DOHH2 (cell line): ENCODE data around the gene LCN10.
"Not testable (repeated sequence)": the region's sequence is repeated elsewhere in the genome, so short reads cannot be mapped to it uniquely, and the experiment has no call there.

ENCODE experiments used
- H3F3A ChIP-seq: fragments of 200-600 bp; sonication (generic), shearing (Covaris generic); 2 replicates; pipeline ENCODE4 v1.6.0; 2016; ENCODE audit warnings: antibody characterized with exemption, mild to moderate bottlenecking; ENCODE audit not compliant: control insufficient read depth, insufficient read depth
- H3K27ac ChIP-seq: fragments of 200-600 bp; sonication (generic); 2 replicates; pipeline ENCODE4 v1.5.1; 2014; ENCODE audit warnings: low read depth, mild to moderate bottlenecking, low read length, moderate library complexity
- H3K27me3 ChIP-seq: fragments of 200-600 bp; sonication (generic); 2 replicates; pipeline ENCODE4 v1.6.1; 2014; ENCODE audit warnings: mild to moderate bottlenecking, low read length, mixed read lengths; ENCODE audit not compliant: control insufficient read depth
- H3K36me3 ChIP-seq: fragments of 200-600 bp; sonication (generic); 2 replicates; pipeline ENCODE4 v1.6.1; 2014; ENCODE audit warnings: mild to moderate bottlenecking, low read length, moderate library complexity, mixed read lengths; ENCODE audit not compliant: control insufficient read depth
- H3K4me1 ChIP-seq: fragments of 200-600 bp; sonication (generic); 2 replicates; pipeline ENCODE4 v1.6.1; 2014; ENCODE audit warnings: mild to moderate bottlenecking, low read length, mixed read lengths; ENCODE audit not compliant: control insufficient read depth
- H3K4me2 ChIP-seq: fragments of 200-600 bp; sonication (generic); 2 replicates; pipeline ENCODE4 v1.6.0; 2014; ENCODE audit warnings: mild to moderate bottlenecking, low read length, moderate library complexity
- H3K4me3 ChIP-seq: fragments of 200-600 bp; sonication (generic); 2 replicates; pipeline ENCODE4 v1.5.1; 2014; ENCODE audit warnings: mild to moderate bottlenecking, low read length, mixed read lengths
- H3K79me2 ChIP-seq: fragments of 200-600 bp; sonication (generic); 2 replicates; pipeline ENCODE4 v1.6.1; 2014; ENCODE audit warnings: mild to moderate bottlenecking, low read length, mixed read lengths; ENCODE audit not compliant: control insufficient read depth
- H3K9me2 ChIP-seq: fragments of 200-600 bp; sonication (generic); replicated peaks from 2 replicates; pipeline ENCODE4 v1.6.1; 2014; ENCODE audit warnings: mild to moderate bottlenecking, low read length, mixed read lengths; ENCODE audit not compliant: control insufficient read depth
- H3K9me3 ChIP-seq: fragments of 200-600 bp; sonication (generic); 2 replicates; pipeline ENCODE4 v1.6.1; 2014; ENCODE audit warnings: antibody characterized with exemption, low read length, mixed read lengths; ENCODE audit not compliant: control insufficient read depth, insufficient read depth
- H4K20me1 ChIP-seq: fragments of 200-600 bp; sonication (generic); 2 replicates; pipeline ENCODE4 v1.6.0; 2014; ENCODE audit warnings: low read depth, mild to moderate bottlenecking, antibody characterized with exemption, low read length, moderate library complexity; ENCODE audit not compliant: control insufficient read depth, insufficient read depth
- CTCF ChIP-seq: fragments of 200-600 bp; sonication (generic); IDR thresholded peaks from one replicate; pipeline ENCODE4 v1.5.1; 2014; ENCODE audit warnings: antibody characterized with exemption, mild to moderate bottlenecking, low read depth, low read length; ENCODE audit not compliant: poor library complexity, severe bottlenecking
- EZH2phosphoT487 ChIP-seq: fragments of 200-600 bp; sonication (generic); IDR thresholded peaks from 2 replicates; pipeline ENCODE4 v1.6.1; 2017; ENCODE audit warnings: borderline replicate concordance, mild to moderate bottlenecking, antibody characterized with exemption, low read length, moderate library complexity, mixed read lengths

The LCN10 gene

GRCh38 chr9:136712690-136713544 lies 29.8 kb downstream of the LCN10 start:
- Histone ChIP-seq H3K4me2 (peak overlapping the region; percentile 58), H3K27me3 (peaks cover 23% of the 10 kb centered on the region), H3F3A (0 out of 2 replicates have a peak, but pooled peaks cover 3% of the 10 kb centered on the region), H4K20me1 (no peaks in the 10 kb centered on the region), H3K27ac (no peak overlapping the region), H3K36me3 (no peaks in the 10 kb centered on the region), H3K4me1 (peaks cover 29% of the 10 kb centered on the region), H3K4me3 (peak overlapping the region; percentile 66), H3K9me2 (no peaks in the 10 kb centered on the region), H3K9me3 (no peaks in the 10 kb centered on the region), H3K79me2 (no peaks in the 10 kb centered on the region)
- TF ChIP-seq EZH2phosphoT487 (no peak), CTCF (no peak)

- Histone ChIP-seq H3K27ac (no peak within 1 kb of the TSS), H3K4me3 (peak within 1 kb of the TSS; percentile 66), H3K9me2 (no peaks in the 10 kb centered on the region), H4K20me1 (no peaks in the 10 kb centered on the region), H3K9me3 (no peaks in the 10 kb centered on the region), H3K27me3 (peaks cover 27% of the 10 kb centered on the region), H3K79me2 (no peaks in the 10 kb centered on the region), H3K4me2 (peak within 1 kb of the TSS; percentile 58), H3F3A (0 out of 2 replicates have a peak, but pooled peaks cover 3% of the 10 kb centered on the region), H3K36me3 (no peaks in the 10 kb centered on the region), H3K4me1 (peaks cover 29% of the 10 kb centered on the region)
- TF ChIP-seq EZH2phosphoT487 = no peak; the same call in 1 of the 2 replicates
- no peak for TF ChIP-seq CTCF
These were observed 30.7 kb downstream of the LCN10 start, which contains the start of gene DIPK1B for GRCh38 chr9:136711751-136712689. Gene DIPK1B, plus strand, starts transcription at chr9:136712572. Its CDS starts 94 bp downstream, at chr9:136712666.

- H3F3A ChIP-seq, H3K4me2 ChIP-seq, H3K4me3 ChIP-seq, H3K9me3 ChIP-seq, H3K9me2 ChIP-seq, H4K20me1 ChIP-seq, H3K79me2 ChIP-seq, H3K27ac ChIP-seq, H3K36me3 ChIP-seq: not testable (repeated sequence)
- H3K27me3 ChIP-seq = peaks cover 30% of the 10 kb centered on the region
- H3K4me1 ChIP-seq = peaks cover 29% of the 10 kb centered on the region
These were observed 31.5 kb downstream of the LCN10 start for GRCh38 chr9:136711219-136711648.
